ENCODE results near the gene LAMB1.

DNA sequence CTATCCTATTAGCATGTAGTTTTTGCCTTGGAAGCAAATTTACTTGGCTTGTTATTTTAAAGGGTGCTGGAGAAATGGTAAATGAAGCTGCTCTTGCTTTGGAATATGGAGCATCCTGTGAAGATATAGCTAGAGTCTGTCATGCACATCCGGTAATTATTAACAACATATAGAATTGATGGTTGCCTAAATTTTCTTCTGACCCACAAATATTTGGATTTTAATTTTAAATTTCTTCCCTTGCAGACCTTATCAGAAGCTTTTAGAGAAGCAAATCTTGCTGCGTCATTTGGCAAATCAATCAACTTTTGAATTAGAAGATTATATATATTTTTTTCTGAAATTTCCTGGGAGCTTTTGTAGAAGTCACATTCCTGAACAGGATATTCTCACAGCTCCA, 84.0 kb downstream of the LAMB1 start:
- TF ChIP-seq, protein P1, sequence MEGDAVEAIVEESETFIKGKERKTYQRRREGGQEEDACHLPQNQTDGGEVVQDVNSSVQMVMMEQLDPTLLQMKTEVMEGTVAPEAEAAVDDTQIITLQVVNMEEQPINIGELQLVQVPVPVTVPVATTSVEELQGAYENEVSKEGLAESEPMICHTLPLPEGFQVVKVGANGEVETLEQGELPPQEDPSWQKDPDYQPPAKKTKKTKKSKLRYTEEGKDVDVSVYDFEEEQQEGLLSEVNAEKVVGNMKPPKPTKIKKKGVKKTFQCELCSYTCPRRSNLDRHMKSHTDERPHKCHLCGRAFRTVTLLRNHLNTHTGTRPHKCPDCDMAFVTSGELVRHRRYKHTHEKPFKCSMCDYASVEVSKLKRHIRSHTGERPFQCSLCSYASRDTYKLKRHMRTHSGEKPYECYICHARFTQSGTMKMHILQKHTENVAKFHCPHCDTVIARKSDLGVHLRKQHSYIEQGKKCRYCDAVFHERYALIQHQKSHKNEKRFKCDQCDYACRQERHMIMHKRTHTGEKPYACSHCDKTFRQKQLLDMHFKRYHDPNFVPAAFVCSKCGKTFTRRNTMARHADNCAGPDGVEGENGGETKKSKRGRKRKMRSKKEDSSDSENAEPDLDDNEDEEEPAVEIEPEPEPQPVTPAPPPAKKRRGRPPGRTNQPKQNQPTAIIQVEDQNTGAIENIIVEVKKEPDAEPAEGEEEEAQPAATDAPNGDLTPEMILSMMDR (IDR thresholded peaks at IDR 0.05) = no peak
- TF ChIP-seq POLR2A (IDR thresholded peaks at IDR 0.05) = no peak
